Measurements from ENCODE around the gene CKB. TPM values are rescaled to one million over a fixed set of nuclear protein-coding genes. Genes with fewer than 3 reads are reported as not detected.

CKB gene
- total and polyA plus RNA-seq, 9 of the 15 experiments (the other 6 are each of a cell fraction or from before 2014, with no cell fraction given) = 23.9 to 692 (median 132) TPM

DNA sequence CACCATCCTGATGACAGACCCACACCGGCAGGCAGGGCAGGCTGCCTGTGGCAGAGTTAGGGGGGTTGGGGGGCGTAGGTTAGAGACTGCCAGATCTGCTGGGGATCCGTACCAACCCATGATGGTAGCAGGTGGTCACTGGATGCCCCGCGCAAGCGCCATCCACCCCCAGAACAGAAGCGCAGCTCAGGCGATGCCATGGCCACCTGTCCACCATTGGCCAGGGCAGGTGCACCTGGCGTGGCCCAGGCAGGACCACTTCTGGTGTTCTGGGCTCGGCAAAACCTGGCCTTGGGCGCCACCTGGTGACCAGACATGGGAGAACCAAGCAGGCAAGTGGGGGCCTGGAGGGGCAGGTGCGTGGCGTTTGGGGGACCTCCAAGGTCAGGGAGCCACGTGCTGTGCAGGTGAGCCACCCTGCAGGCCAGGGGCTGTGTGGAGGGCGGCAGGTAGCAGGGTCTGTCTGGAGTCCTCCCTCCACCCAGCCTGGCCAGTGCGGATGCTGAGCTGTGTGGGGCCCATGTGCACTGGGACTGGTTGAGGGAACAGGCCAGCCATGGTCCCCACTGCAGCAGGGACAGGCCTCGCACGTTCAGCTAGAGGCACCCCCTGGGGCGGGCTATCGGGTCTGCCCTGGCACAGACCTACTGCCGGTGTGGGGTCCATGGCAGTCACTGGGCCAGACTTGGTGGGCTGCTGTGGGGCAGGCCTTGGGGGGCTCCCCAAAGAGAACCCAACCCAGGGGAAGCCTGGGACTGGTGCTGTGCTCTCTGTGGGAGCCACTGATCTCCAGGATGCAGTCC, 24.2 kb upstream of the CKB start (continued):
- TF ChIP-seq SAP30 (IDR thresholded peaks at IDR 0.05; ENCODE audit: borderline replicate concordance, insufficient read depth, low read depth, low read length, poor library complexity, severe bottlenecking) = no peak
- TF ChIP-seq, protein P1, sequence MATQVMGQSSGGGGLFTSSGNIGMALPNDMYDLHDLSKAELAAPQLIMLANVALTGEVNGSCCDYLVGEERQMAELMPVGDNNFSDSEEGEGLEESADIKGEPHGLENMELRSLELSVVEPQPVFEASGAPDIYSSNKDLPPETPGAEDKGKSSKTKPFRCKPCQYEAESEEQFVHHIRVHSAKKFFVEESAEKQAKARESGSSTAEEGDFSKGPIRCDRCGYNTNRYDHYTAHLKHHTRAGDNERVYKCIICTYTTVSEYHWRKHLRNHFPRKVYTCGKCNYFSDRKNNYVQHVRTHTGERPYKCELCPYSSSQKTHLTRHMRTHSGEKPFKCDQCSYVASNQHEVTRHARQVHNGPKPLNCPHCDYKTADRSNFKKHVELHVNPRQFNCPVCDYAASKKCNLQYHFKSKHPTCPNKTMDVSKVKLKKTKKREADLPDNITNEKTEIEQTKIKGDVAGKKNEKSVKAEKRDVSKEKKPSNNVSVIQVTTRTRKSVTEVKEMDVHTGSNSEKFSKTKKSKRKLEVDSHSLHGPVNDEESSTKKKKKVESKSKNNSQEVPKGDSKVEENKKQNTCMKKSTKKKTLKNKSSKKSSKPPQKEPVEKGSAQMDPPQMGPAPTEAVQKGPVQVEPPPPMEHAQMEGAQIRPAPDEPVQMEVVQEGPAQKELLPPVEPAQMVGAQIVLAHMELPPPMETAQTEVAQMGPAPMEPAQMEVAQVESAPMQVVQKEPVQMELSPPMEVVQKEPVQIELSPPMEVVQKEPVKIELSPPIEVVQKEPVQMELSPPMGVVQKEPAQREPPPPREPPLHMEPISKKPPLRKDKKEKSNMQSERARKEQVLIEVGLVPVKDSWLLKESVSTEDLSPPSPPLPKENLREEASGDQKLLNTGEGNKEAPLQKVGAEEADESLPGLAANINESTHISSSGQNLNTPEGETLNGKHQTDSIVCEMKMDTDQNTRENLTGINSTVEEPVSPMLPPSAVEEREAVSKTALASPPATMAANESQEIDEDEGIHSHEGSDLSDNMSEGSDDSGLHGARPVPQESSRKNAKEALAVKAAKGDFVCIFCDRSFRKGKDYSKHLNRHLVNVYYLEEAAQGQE (IDR thresholded peaks at IDR 0.05; ENCODE audit: borderline replicate concordance) = peak; percentile 87
- TF ChIP-seq, protein P1 (CRISPR knock-in tag; IDR thresholded peaks at IDR 0.05; ENCODE audit: low read depth) = no peak
- no peak for TF ChIP-seq U2AF2 (optimal IDR thresholded peaks at IDR 0.05; ENCODE audit: low read depth, low read length)
- no peak for TF ChIP-seq HMG20A (CRISPR knock-in tag; conservative IDR thresholded peaks at IDR 0.05)
- TF ChIP-seq, protein P2, sequence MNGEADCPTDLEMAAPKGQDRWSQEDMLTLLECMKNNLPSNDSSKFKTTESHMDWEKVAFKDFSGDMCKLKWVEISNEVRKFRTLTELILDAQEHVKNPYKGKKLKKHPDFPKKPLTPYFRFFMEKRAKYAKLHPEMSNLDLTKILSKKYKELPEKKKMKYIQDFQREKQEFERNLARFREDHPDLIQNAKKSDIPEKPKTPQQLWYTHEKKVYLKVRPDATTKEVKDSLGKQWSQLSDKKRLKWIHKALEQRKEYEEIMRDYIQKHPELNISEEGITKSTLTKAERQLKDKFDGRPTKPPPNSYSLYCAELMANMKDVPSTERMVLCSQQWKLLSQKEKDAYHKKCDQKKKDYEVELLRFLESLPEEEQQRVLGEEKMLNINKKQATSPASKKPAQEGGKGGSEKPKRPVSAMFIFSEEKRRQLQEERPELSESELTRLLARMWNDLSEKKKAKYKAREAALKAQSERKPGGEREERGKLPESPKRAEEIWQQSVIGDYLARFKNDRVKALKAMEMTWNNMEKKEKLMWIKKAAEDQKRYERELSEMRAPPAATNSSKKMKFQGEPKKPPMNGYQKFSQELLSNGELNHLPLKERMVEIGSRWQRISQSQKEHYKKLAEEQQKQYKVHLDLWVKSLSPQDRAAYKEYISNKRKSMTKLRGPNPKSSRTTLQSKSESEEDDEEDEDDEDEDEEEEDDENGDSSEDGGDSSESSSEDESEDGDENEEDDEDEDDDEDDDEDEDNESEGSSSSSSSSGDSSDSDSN (IDR thresholded peaks at IDR 0.05; ENCODE audit: borderline replicate concordance in 1 of 2, low read depth in 2 of 2, low read length in 2 of 2) = no peak
- no peak for TF ChIP-seq TAF15 (IDR thresholded peaks at IDR 0.05; ENCODE audit: low read depth, low read length)
- no peak for TF ChIP-seq NR2C1 (IDR thresholded peaks at IDR 0.05)
- TF ChIP-seq NR2C1 (tag; IDR thresholded peaks at IDR 0.05) = no peak
- TF ChIP-seq ZBTB17 (CRISPR knock-in tag; IDR thresholded peaks at IDR 0.05) = no peak
- no peak for TF ChIP-seq HDAC8 (tag; IDR thresholded peaks at IDR 0.05)
- TF ChIP-seq IFI16 (CRISPR knock-in tag; IDR thresholded peaks at IDR 0.05) = no peak
- no peak for TF ChIP-seq RUNX1 (IDR thresholded peaks at IDR 0.05; ENCODE audit: low read depth)
- no peak for TF ChIP-seq SOX6 (IDR thresholded peaks at IDR 0.05)
- TF ChIP-seq ZNF12 (CRISPR knock-in tag; IDR thresholded peaks at IDR 0.05) = no peak
- no peak for TF ChIP-seq MTA1 (IDR thresholded peaks at IDR 0.05; ENCODE audit: borderline replicate concordance)
- TF ChIP-seq CREBBP (IDR thresholded peaks at IDR 0.05; ENCODE audit: low read depth, low read length) = no peak
- TF ChIP-seq RBFOX2 (IDR thresholded peaks at IDR 0.05; ENCODE audit: low read depth, low read length) = no peak
- TF ChIP-seq HNRNPUL1 (IDR thresholded peaks at IDR 0.05; ENCODE audit: low read length) = no peak
- TF ChIP-seq HCFC1 (IDR thresholded peaks at IDR 0.05; ENCODE audit: low read depth, low read length) = no peak
